Naive thymus-derived CD8-positive, alpha-beta T cell (primary cell): ENCODE results near the gene DHX15. TPM values are rescaled to one million over a fixed set of nuclear protein-coding genes. Genes with fewer than 3 reads are reported as not detected.

Experiments
- ATAC-seq, 2 donors: fragments of 150-1000 bp; cut with Tn5 transposase in 1 of 2; sonication (Bioruptor Pico), chemical (Tn5 transposase) in 1 of 2; 1 replicate in 1 of 2; 2 replicates in 1 of 2; pipeline ENCODE4 v1.10.0; 2021; ENCODE audit warnings: mild to moderate bottlenecking in 2 of 2, moderate library complexity in 2 of 2
- POLR2A ChIA-PET: fragments of 350-600 bp; sonication (Branson Sonifier 250); formaldehyde crosslinking; loops from one replicate; lab custom pipeline; 2021; ENCODE audit warnings: antibody characterized with exemption; lab: Charles Lee
- DNase-seq, 10 donors: peaks; one replicate each; pipeline versions ENCODE4 v3.0.0 to v3.0.0-alpha.2; 2020 to 2022
- H3K27ac Mint-ChIP-seq, 10 donors: one replicate each; pipeline ENCODE4 v1.8.0; 2020 to 2022; ENCODE audit warnings: mild to moderate bottlenecking in 10 of 10, mixed read lengths in 10 of 10, moderate library complexity in 4 of 10, inconsistent platforms in 1 of 10
- H3K27me3 Mint-ChIP-seq, 5 donors: one replicate each; pipeline ENCODE4 v1.8.0; 2021 to 2022; ENCODE audit warnings: mixed read lengths in 5 of 5
- H3K36me3 Mint-ChIP-seq, 3 donors: one replicate each; pipeline ENCODE4 v1.8.0; 2020 to 2022; ENCODE audit warnings: mixed read lengths in 3 of 3, mild to moderate bottlenecking in 2 of 3, inconsistent platforms in 1 of 3
- H3K4me1 Mint-ChIP-seq, 4 donors: one replicate each; pipeline ENCODE4 v1.8.0; 2021 to 2022; ENCODE audit warnings: mixed read lengths in 4 of 4
- H3K4me3 Mint-ChIP-seq, 10 donors: one replicate each; pipeline ENCODE4 v1.8.0; 2020 to 2022; ENCODE audit warnings: mild to moderate bottlenecking in 10 of 10, mixed read lengths in 10 of 10, moderate library complexity in 6 of 10, inconsistent platforms in 1 of 10
- H3K9me3 Mint-ChIP-seq, 9 donors: one replicate each; pipeline ENCODE4 v1.8.0; 2020 to 2022; ENCODE audit warnings: mixed read lengths in 9 of 9, mild to moderate bottlenecking in 3 of 9, inconsistent platforms in 1 of 9, moderate library complexity in 1 of 9
- polyA plus RNA-seq, 3 donors: library from polyadenylated mRNA; unstranded; fragments of 300-500 nt; fragmentation: Illumina TruSeq; gene quantifications; one replicate each; pipeline ENCODE4 v1.2.3, GENCODE V29; 2021
- total RNA-seq, 8 experiments: library from RNA in 2 of 8; stranded (reverse) in 2 of 8; gene quantifications; one replicate each; pipeline ENCODE4 v1.2.3 and lab custom pipeline; 2021 to 2026

DHX15 gene
- total RNA-seq (100 to 1,000 TPM; 155 to 157 TPM), polyA plus RNA-seq (10 to 100 TPM; 36.5 to 49.4 (median 38.0) TPM), total RNA-seq (lab: John Stamatoyannopoulos, UW) (226 to 584 (median 270) reads per million in 6 experiments)

GRCh38 chr4:24584211-24584850 is at the start of gene DHX15:
TSS of gene DHX15 (minus strand) at chr4:24584554. CDS start at chr4:24584393, 161 bp downstream.
- peaks cover 0 to 8% (median 0%) of the 10 kb centered on the region in 9 donors for H3K9me3 Mint-ChIP-seq
- POLR2A ChIA-PET = interaction anchor here (0.5 to 1.9 kb wide), 10 partner anchors 8 to 1999 kb away, joined by 3 to 12 read pairs (median 6); partner anchors contain the start of genes PI4K2B, SEPSECS, TBC1D19 and ZCCHC4
- peaks cover 2 to 21% (median 11%) of the 10 kb centered on the region in 3 donors for H3K36me3 Mint-ChIP-seq

GRCh38 chr4:24632011-24632410 is 47.7 kb upstream of the DHX15 start:
- Mint-ChIP-seq H3K36me3 (no peaks in the 10 kb centered on the region), H3K4me1 (no peaks in the 10 kb centered on the region), H3K9me3 (no peaks in the 10 kb centered on the region), H3K27me3 (peaks cover 14 to 22% (median 17%) of the 10 kb centered on the region in 5 donors), H3K4me3 (no peak overlapping the region), H3K27ac (no peak overlapping the region)
- POLR2A ChIA-PET = no interaction called here
- ATAC-seq = no peak
- no peak for DNase-seq

More at GRCh38 chr4:24584211-24584850, at the start of gene DHX15:
- Mint-ChIP-seq H3K27ac (peak within 1 kb of the TSS; percentile 96 to 99 (median 98)), H3K4me1 (peaks cover 17 to 44% (median 39%) of the 10 kb centered on the region in 4 donors), H3K4me3 (peak within 1 kb of the TSS; percentile 86 to 100 (median 98)), H3K27me3 (no peaks in the 10 kb centered on the region)
- ATAC-seq (peak; percentile 92 to 95), DNase-seq (peak; percentile 87 to 96 (median 93))

- Mint-ChIP-seq H3K4me1 (no peaks in the 10 kb centered on the region), H3K9me3 (no peaks in the 10 kb centered on the region), H3K4me3 (no peak overlapping the region), H3K27me3 (peaks cover 14 to 22% (median 16%) of the 10 kb centered on the region in 5 donors), H3K27ac (no peak overlapping the region), H3K36me3 (no peaks in the 10 kb centered on the region)
- POLR2A ChIA-PET = no interaction called here
- ATAC-seq (no peak), DNase-seq (no peak)
These were observed 46.6 kb upstream of the DHX15 start for GRCh38 chr4:24630937-24631336.

GRCh38 chr4:24625091-24625490 is 40.7 kb upstream of the DHX15 start:
- Mint-ChIP-seq H3K4me1 (no peaks in the 10 kb centered on the region), H3K4me3 (no peak overlapping the region), H3K27ac (no peak overlapping the region), H3K27me3 (peaks cover 19 to 42% (median 26%) of the 10 kb centered on the region in 5 donors), H3K36me3 (peaks cover 0 to 18% (median 6%) of the 10 kb centered on the region in 3 donors), H3K9me3 (peaks cover 1 to 21% (median 13%) of the 10 kb centered on the region in 9 donors)
- POLR2A ChIA-PET = no interaction called here
- DNase-seq = no peak
- no peak for ATAC-seq

GRCh38 chr4:24624381-24624780 is 40.0 kb upstream of the DHX15 start:
- no peaks in the 10 kb centered on the region for H3K4me1 Mint-ChIP-seq
- H3K27me3 Mint-ChIP-seq = peaks cover 16 to 35% (median 23%) of the 10 kb centered on the region in 5 donors
- no peak overlapping the region for H3K4me3 Mint-ChIP-seq
- H3K27ac Mint-ChIP-seq = no peak overlapping the region
- H3K9me3 Mint-ChIP-seq = peaks cover 7 to 27% (median 15%) of the 10 kb centered on the region in 9 donors
- POLR2A ChIA-PET = no interaction called here
- peaks cover 0 to 25% (median 10%) of the 10 kb centered on the region in 3 donors for H3K36me3 Mint-ChIP-seq
- DNase-seq (no peak), ATAC-seq (no peak)

GRCh38 chr4:24622146-24622834 is 37.9 kb upstream of the DHX15 start:
- ATAC-seq (no peak), DNase-seq (no peak)
- peaks cover 10 to 32% (median 15%) of the 10 kb centered on the region in 9 donors for H3K9me3 Mint-ChIP-seq
- POLR2A ChIA-PET = no interaction called here
- H3K36me3 Mint-ChIP-seq = peaks cover 0 to 30% (median 10%) of the 10 kb centered on the region in 3 donors
- peaks cover 8 to 25% (median 17%) of the 10 kb centered on the region in 5 donors for H3K27me3 Mint-ChIP-seq
- no peak overlapping the region for H3K4me3 Mint-ChIP-seq
- no peak overlapping the region for H3K27ac Mint-ChIP-seq
- no peaks in the 10 kb centered on the region for H3K4me1 Mint-ChIP-seq

- H3K27me3 Mint-ChIP-seq = peaks cover 0 to 3% (median 1%) of the 10 kb centered on the region in 5 donors
- ATAC-seq = no peak
- H3K36me3 Mint-ChIP-seq = peaks cover 0 to 18% (median 7%) of the 10 kb centered on the region in 3 donors
- peaks cover 6 to 23% (median 13%) of the 10 kb centered on the region in 9 donors for H3K9me3 Mint-ChIP-seq
- no peaks in the 10 kb centered on the region for H3K4me1 Mint-ChIP-seq
- no peak overlapping the region for H3K27ac Mint-ChIP-seq
- POLR2A ChIA-PET = no interaction called here
- no peak overlapping the region for H3K4me3 Mint-ChIP-seq
- no peak for DNase-seq
These were observed 31.6 kb upstream of the DHX15 start for GRCh38 chr4:24615977-24616376.

GRCh38 chr4:24614881-24615280 is 30.5 kb upstream of the DHX15 start:
- peaks cover 0 to 8% (median 3%) of the 10 kb centered on the region in 5 donors for H3K27me3 Mint-ChIP-seq
- no peak overlapping the region for H3K4me3 Mint-ChIP-seq
- DNase-seq (no peak), ATAC-seq (no peak)
- H3K4me1 Mint-ChIP-seq = no peaks in the 10 kb centered on the region
- peaks cover 0 to 10% (median 4%) of the 10 kb centered on the region in 3 donors for H3K36me3 Mint-ChIP-seq
- no peak overlapping the region for H3K27ac Mint-ChIP-seq
- POLR2A ChIA-PET = no interaction called here
- H3K9me3 Mint-ChIP-seq = peaks cover 2 to 12% (median 7%) of the 10 kb centered on the region in 9 donors

- H3K4me1 Mint-ChIP-seq = no peaks in the 10 kb centered on the region
- ATAC-seq (no peak), DNase-seq (no peak)
- no peak overlapping the region for H3K27ac Mint-ChIP-seq
- peaks cover 0 to 7% (median 0%) of the 10 kb centered on the region in 9 donors for H3K9me3 Mint-ChIP-seq
- H3K4me3 Mint-ChIP-seq = no peak overlapping the region
- POLR2A ChIA-PET = no interaction called here
- no peaks in the 10 kb centered on the region for H3K36me3 Mint-ChIP-seq
- H3K27me3 Mint-ChIP-seq = peaks cover 0 to 15% (median 3%) of the 10 kb centered on the region in 5 donors
These were observed 29.1 kb upstream of the DHX15 start for GRCh38 chr4:24613502-24613901.

GRCh38 chr4:24611575-24611974 is 27.2 kb upstream of the DHX15 start:
- H3K36me3 Mint-ChIP-seq = no peaks in the 10 kb centered on the region
- peaks cover 0 to 7% (median 0%) of the 10 kb centered on the region in 9 donors for H3K9me3 Mint-ChIP-seq
- no peak overlapping the region for H3K4me3 Mint-ChIP-seq
- no peak overlapping the region for H3K27ac Mint-ChIP-seq
- H3K27me3 Mint-ChIP-seq = peaks cover 0 to 16% (median 5%) of the 10 kb centered on the region in 5 donors
- POLR2A ChIA-PET = no interaction called here
- no peaks in the 10 kb centered on the region for H3K4me1 Mint-ChIP-seq
- ATAC-seq (no peak), DNase-seq (no peak)

GRCh38 chr4:24607334-24607733 is 23.0 kb upstream of the DHX15 start:
- POLR2A ChIA-PET = no interaction called here
- Mint-ChIP-seq H3K4me1 (peaks cover 7 to 16% (median 10%) of the 10 kb centered on the region in 4 donors), H3K27me3 (peaks cover 0 to 16% (median 5%) of the 10 kb centered on the region in 5 donors), H3K27ac (no peak overlapping the region), H3K4me3 (no peak overlapping the region), H3K36me3 (no peaks in the 10 kb centered on the region), H3K9me3 (peaks cover 0 to 7% (median 0%) of the 10 kb centered on the region in 9 donors)
- ATAC-seq (no peak), DNase-seq (no peak)

GRCh38 chr4:24605216-24605615 is 20.9 kb upstream of the DHX15 start:
- POLR2A ChIA-PET = no interaction called here
- Mint-ChIP-seq H3K36me3 (no peaks in the 10 kb centered on the region), H3K4me1 (peaks cover 7 to 16% (median 10%) of the 10 kb centered on the region in 4 donors)

More at GRCh38 chr4:24605216-24605615, 20.9 kb upstream of the DHX15 start:
- DNase-seq (no peak), ATAC-seq (no peak)
- Mint-ChIP-seq H3K27ac (no peak overlapping the region), H3K9me3 (peaks cover 0 to 7% (median 0%) of the 10 kb centered on the region in 9 donors), H3K27me3 (peaks cover 0 to 13% (median 5%) of the 10 kb centered on the region in 5 donors), H3K4me3 (no peak overlapping the region)
